Activated naive CD8-positive, alpha-beta T cell treated with anti-CD3 and anti-CD28 coated beads, Interleukin-2, amount 50 U/mL, for 24 hours (primary cell): ENCODE measurements around the gene DBP.

Experiments
- ATAC-seq: fragments of 150-1000 bp; cut with Tn5 transposase; one replicate; pipeline ENCODE4 v1.10.0; 2021
- DNase-seq: peaks from one replicate; pipeline ENCODE4 v3.0.0; 2021
- H3K27ac Mint-ChIP-seq: one replicate; pipeline ENCODE4 v1.8.0; 2021; ENCODE audit warnings: mild to moderate bottlenecking, mixed read lengths
- H3K27me3 Mint-ChIP-seq: one replicate; pipeline ENCODE4 v1.8.0; 2021; ENCODE audit warnings: mixed read lengths
- H3K36me3 Mint-ChIP-seq: one replicate; pipeline ENCODE4 v1.8.0; 2021; ENCODE audit warnings: low read depth, mixed read lengths
- H3K4me1 Mint-ChIP-seq: one replicate; pipeline ENCODE4 v1.8.0; 2021; ENCODE audit warnings: mixed read lengths
- H3K4me3 Mint-ChIP-seq: one replicate; pipeline ENCODE4 v1.8.0; 2021; ENCODE audit warnings: mild to moderate bottlenecking, moderate library complexity, mixed read lengths
- H3K9me3 Mint-ChIP-seq: one replicate; pipeline ENCODE4 v1.8.0; 2021; ENCODE audit warnings: mixed read lengths

The DBP gene

GRCh38 chr19:48629599-48630295, 7.4 kb downstream of the DBP start:
- Mint-ChIP-seq H3K27ac (no peak overlapping the region), H3K4me3 (no peak overlapping the region), H3K9me3 (no peaks in the 10 kb centered on the region), H3K27me3 (no peaks in the 10 kb centered on the region), H3K36me3 (peaks cover 13% of the 10 kb centered on the region), H3K4me1 (peaks cover 47% of the 10 kb centered on the region)
- DNase-seq (peak; percentile 47), ATAC-seq (no peak)

GRCh38 chr19:48629297-48629598, 7.9 kb downstream of the DBP start:
- Mint-ChIP-seq H3K4me3 (no peak overlapping the region), H3K4me1 (peaks cover 47% of the 10 kb centered on the region), H3K36me3 (peaks cover 13% of the 10 kb centered on the region), H3K27me3 (no peaks in the 10 kb centered on the region), H3K27ac (no peak overlapping the region), H3K9me3 (no peaks in the 10 kb centered on the region)
- ATAC-seq (no peak), DNase-seq (no peak)

GRCh38 chr19:48628486-48629296, 8.5 kb downstream of the DBP start:
- no peak for DNase-seq
- no peak for ATAC-seq
- H3K27me3 Mint-ChIP-seq: no peaks in the 10 kb centered on the region
- H3K27ac Mint-ChIP-seq: no peak overlapping the region
- no peaks in the 10 kb centered on the region for H3K9me3 Mint-ChIP-seq
- no peak overlapping the region for H3K4me3 Mint-ChIP-seq
- H3K4me1 Mint-ChIP-seq: peaks cover 46% of the 10 kb centered on the region
- peaks cover 15% of the 10 kb centered on the region for H3K36me3 Mint-ChIP-seq

DNA sequence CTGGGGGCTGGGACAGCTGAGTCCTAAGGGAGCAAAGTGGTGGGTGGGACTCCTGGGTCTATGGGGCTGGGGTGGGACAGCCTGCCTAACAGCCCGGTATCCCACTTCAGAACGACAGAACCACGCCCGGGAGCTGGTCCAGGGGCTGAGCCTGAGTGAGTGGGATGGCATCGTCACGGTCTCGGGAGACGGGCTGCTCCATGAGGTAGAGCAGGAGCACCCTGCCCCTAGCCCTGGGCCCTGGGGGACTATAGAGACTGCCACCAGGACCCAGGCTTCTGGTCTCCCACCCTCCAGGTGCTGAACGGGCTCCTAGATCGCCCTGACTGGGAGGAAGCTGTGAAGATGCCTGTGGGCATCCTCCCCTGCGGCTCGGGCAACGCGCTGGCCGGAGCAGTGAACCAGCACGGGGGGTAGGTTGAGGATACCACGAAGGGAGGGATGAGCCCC, 9.3 kb downstream of the DBP start:
- Mint-ChIP-seq H3K4me3 (no peak overlapping the region), H3K4me1 (peaks cover 44% of the 10 kb centered on the region), H3K27me3 (no peaks in the 10 kb centered on the region), H3K9me3 (no peaks in the 10 kb centered on the region), H3K36me3 (peaks cover 20% of the 10 kb centered on the region), H3K27ac (no peak overlapping the region)
- no peak for ATAC-seq
- DNase-seq: no peak

DNA sequence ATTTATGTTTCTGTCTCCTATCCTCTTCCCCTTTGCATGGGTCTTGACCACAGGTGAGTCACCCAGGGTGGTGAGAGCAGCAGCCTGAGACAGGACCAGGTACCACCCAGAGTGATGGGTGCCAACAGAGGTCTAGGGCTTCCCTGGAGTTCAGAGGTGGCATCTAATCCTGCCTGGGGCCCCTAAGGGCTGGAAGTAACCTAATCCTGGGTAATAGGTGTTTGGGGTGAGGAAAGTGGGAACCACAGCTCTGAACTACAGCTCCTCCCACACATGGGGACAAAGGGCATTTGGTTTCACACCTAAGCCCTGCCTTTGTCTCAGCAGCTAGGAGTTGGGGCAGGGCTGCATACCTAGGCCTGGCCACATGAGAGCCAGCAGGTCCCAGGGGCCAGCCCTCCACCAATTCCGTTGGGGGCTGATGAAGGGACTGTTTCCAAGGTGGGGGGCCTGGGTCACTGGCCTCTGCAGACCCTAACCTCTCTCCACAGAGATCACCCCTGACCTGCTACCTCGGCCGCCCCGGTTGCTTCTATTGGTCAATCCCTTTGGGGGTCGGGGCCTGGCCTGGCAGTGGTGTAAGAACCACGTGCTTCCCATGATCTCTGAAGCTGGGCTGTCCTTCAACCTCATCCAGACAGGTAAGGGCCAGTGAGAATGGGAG, 9.8 kb downstream of the DBP start:
- Mint-ChIP-seq H3K4me1 (peaks cover 42% of the 10 kb centered on the region), H3K27ac (peak overlapping the region; percentile 68), H3K9me3 (no peaks in the 10 kb centered on the region), H3K4me3 (no peak overlapping the region), H3K27me3 (no peaks in the 10 kb centered on the region), H3K36me3 (peaks cover 21% of the 10 kb centered on the region)
- DNase-seq (peak; percentile 49), ATAC-seq (peak; percentile 63)

- Mint-ChIP-seq H3K4me1 (peaks cover 44% of the 10 kb centered on the region), H3K4me3 (no peak overlapping the region), H3K36me3 (peaks cover 28% of the 10 kb centered on the region), H3K9me3 (no peaks in the 10 kb centered on the region), H3K27me3 (no peaks in the 10 kb centered on the region), H3K27ac (no peak overlapping the region)
- no peak for DNase-seq
- ATAC-seq: no peak
Observed at GRCh38 chr19:48625891-48626327, 11.3 kb downstream of the DBP start.

- DNase-seq: no peak
- no peaks in the 10 kb centered on the region for H3K9me3 Mint-ChIP-seq
- H3K27ac Mint-ChIP-seq: no peak overlapping the region
- H3K36me3 Mint-ChIP-seq: peaks cover 31% of the 10 kb centered on the region
- no peaks in the 10 kb centered on the region for H3K27me3 Mint-ChIP-seq
- H3K4me1 Mint-ChIP-seq: peaks cover 46% of the 10 kb centered on the region
- H3K4me3 Mint-ChIP-seq: peak overlapping the region; percentile 80
- ATAC-seq: no peak
Observed at GRCh38 chr19:48624791-48625723, 12.1 kb downstream of the DBP start.

DNA sequence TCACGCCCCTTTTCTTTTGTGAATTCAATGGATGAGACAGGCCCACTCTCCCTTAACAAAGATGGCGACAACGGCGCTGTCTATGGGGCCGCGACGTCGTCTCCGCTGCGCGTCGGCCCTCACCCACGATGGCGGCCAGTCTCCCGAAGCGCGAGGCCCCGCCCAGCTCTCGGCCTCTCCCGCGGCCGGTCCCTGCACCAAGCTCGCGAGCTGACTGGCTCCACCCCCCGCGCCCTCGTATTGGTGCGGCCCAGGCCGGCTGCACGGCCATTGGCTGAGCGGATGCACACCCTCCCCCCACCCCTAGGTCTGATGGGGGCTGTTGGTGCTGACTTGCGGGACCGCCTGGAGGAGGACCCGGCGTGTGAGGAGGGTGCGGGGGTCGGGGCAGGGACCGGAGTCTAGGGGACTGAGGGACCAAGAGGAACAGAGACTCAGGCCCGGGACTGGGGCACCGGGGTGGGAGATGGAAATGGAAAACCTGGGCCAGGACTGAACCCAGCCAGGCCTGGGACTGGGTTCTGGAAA, 13.0 kb downstream of the DBP start:
- peaks cover 35% of the 10 kb centered on the region for H3K36me3 Mint-ChIP-seq
- DNase-seq: peak; percentile 98
- peak overlapping the region; percentile 90 for H3K27ac Mint-ChIP-seq
- H3K9me3 Mint-ChIP-seq: no peaks in the 10 kb centered on the region
- no peaks in the 10 kb centered on the region for H3K27me3 Mint-ChIP-seq
- ATAC-seq: peak; percentile 78
- H3K4me3 Mint-ChIP-seq: peak overlapping the region; percentile 80
- peaks cover 52% of the 10 kb centered on the region for H3K4me1 Mint-ChIP-seq

GRCh38 chr19:48623556-48624066, 13.6 kb downstream of the DBP start:
- Mint-ChIP-seq H3K4me3 (peak overlapping the region; percentile 80), H3K4me1 (peaks cover 56% of the 10 kb centered on the region), H3K36me3 (peaks cover 38% of the 10 kb centered on the region), H3K27me3 (no peaks in the 10 kb centered on the region), H3K9me3 (no peaks in the 10 kb centered on the region), H3K27ac (peak overlapping the region; percentile 90)
- no peak for ATAC-seq
- DNase-seq: no peak

GRCh38 chr19:48619692-48620585, 17.2 kb downstream of the DBP start:
- peak overlapping the region; percentile 100 for H3K27ac Mint-ChIP-seq
- peaks cover 64% of the 10 kb centered on the region for H3K4me1 Mint-ChIP-seq
- ATAC-seq: no peak
- H3K9me3 Mint-ChIP-seq: no peaks in the 10 kb centered on the region
- H3K27me3 Mint-ChIP-seq: no peaks in the 10 kb centered on the region
- no peak for DNase-seq
- peaks cover 64% of the 10 kb centered on the region for H3K36me3 Mint-ChIP-seq
- H3K4me3 Mint-ChIP-seq: peak overlapping the region; percentile 98

DNA sequence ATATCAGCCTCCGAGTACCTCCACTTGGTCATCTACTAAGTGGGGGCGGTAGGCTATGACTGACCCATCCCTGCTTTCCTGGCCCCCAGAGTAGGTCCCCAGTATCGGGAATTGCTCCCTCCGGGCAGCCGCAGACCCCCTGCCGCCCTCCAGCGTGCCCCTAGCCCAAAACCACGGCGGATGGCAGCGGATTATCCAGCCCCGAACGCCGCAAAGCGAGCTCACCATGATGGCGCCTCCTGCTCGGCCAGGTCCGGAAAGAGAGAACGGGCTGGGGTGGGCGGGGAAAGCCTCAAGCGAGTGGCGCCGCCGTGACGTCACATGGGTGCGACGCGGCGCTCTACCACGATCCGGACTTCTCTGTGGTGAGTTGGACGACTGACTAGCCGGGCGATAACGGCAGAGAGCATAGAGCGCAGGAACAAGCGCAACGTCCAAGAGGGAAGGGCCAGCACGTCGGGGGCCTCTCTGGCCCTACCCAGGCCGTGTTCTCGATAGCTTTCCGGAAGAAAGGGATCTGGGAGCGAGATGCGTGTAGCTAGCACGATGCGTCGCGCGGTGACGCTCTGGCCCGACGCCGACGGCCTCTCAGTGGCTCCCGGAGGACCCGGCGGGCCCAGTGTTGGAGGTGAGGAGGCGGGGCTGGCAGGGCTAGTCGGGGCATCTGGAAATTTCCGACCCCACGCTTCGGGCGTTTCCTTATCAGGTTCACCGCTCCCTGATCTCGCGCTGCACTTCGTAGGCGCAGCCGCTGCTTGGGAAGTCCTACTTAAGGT, 18.1 kb downstream of the DBP start, which contains the start of the genes RPL18 and SPHK2:
RPL18 (minus strand) TSS at position 263 of the 776 bp plus-strand sequence; CDS start at position 228, 35 bp downstream.
SPHK2 (plus strand) TSS at position 591 of the 776 bp plus-strand sequence. CDS start 1,009 bp downstream, outside the sequence.
- Mint-ChIP-seq H3K4me3 (peak within 1 kb of the TSS; percentile 98), H3K36me3 (peaks cover 65% of the 10 kb centered on the region), H3K27ac (peak within 1 kb of the TSS; percentile 100), H3K27me3 (no peaks in the 10 kb centered on the region), H3K4me1 (peaks cover 61% of the 10 kb centered on the region), H3K9me3 (no peaks in the 10 kb centered on the region)
- DNase-seq: peak; percentile 94
- ATAC-seq: peak; percentile 86

GRCh38 chr19:48618278-48618915, 18.8 kb downstream of the DBP start:
- Mint-ChIP-seq H3K36me3 (peaks cover 65% of the 10 kb centered on the region), H3K4me1 (peaks cover 55% of the 10 kb centered on the region), H3K27ac (peak overlapping the region; percentile 100), H3K27me3 (no peaks in the 10 kb centered on the region), H3K9me3 (no peaks in the 10 kb centered on the region), H3K4me3 (peak overlapping the region; percentile 98)
- DNase-seq (no peak), ATAC-seq (no peak)
